Upper lobe of left lung (tissue), 4 donors: Measurements from ENCODE around the gene TARS3.

ENCODE experiments used
- POLR2A ChIP-seq, 4 donors: fragments of 450-650 bp; IDR thresholded peaks; one replicate each; pipeline ENCODE4 v1.5.1; 2016 to 2017; ENCODE audit warnings: antibody characterized with exemption in 4 of 4, mild to moderate bottlenecking in 2 of 4
- TF ChIP-seq, protein P1 (sequence below), 6 experiments: fragments of 450-650 bp in 4 of 6; fragments of 200-600 bp in 2 of 6; sonication (generic) in 2 of 6; IDR thresholded peaks; one replicate each; pipeline ENCODE4 v1.5.1; 2016 to 2019; ENCODE audit warnings: antibody characterized with exemption in 6 of 6

- no peak for TF ChIP-seq POLR2A (IDR thresholded peaks at IDR 0.05)
- TF ChIP-seq, protein P1, sequence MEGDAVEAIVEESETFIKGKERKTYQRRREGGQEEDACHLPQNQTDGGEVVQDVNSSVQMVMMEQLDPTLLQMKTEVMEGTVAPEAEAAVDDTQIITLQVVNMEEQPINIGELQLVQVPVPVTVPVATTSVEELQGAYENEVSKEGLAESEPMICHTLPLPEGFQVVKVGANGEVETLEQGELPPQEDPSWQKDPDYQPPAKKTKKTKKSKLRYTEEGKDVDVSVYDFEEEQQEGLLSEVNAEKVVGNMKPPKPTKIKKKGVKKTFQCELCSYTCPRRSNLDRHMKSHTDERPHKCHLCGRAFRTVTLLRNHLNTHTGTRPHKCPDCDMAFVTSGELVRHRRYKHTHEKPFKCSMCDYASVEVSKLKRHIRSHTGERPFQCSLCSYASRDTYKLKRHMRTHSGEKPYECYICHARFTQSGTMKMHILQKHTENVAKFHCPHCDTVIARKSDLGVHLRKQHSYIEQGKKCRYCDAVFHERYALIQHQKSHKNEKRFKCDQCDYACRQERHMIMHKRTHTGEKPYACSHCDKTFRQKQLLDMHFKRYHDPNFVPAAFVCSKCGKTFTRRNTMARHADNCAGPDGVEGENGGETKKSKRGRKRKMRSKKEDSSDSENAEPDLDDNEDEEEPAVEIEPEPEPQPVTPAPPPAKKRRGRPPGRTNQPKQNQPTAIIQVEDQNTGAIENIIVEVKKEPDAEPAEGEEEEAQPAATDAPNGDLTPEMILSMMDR (IDR thresholded peaks at IDR 0.05): no peak
Measured at GRCh38 chr15:101765772-101766456, 41.6 kb upstream of the TARS3 start.
